LNCAP (cell line): ENCODE results near the gene SORCS3.

ENCODE experiments used
- CTCF ChIP-seq: fragments of 450-650 bp; IDR thresholded peaks from 2 replicates; pipeline ENCODE4 v1.5.1; 2017; ENCODE audit warnings: mild to moderate bottlenecking

SORCS3 gene

GRCh38 chr10:104706886-104707285 lies 65.8 kb downstream of the SORCS3 start:
- TF ChIP-seq CTCF, result no peak

GRCh38 chr10:104707602-104708459 lies 66.7 kb downstream of the SORCS3 start:
- no peak for TF ChIP-seq CTCF

GRCh38 chr10:104711302-104711721 lies 70.2 kb downstream of the SORCS3 start:
- no peak for TF ChIP-seq CTCF

GRCh38 chr10:104731192-104731591 lies 90.1 kb downstream of the SORCS3 start:
- no peak for TF ChIP-seq CTCF

GRCh38 chr10:104732222-104732621 lies 91.1 kb downstream of the SORCS3 start:
- TF ChIP-seq CTCF, result no peak

GRCh38 chr10:104734433-104734832 lies 93.3 kb downstream of the SORCS3 start:
- no peak for TF ChIP-seq CTCF

- no peak for TF ChIP-seq CTCF
Measured at GRCh38 chr10:104735036-104735756, 94.1 kb downstream of the SORCS3 start.
